Measurements from ENCODE around the gene GAS2L2.

GRCh38 chr17:35708149-35708548 lies 44.9 kb downstream of the GAS2L2 start:
- TF ChIP-seq POLR2AphosphoS5 (IDR thresholded peaks at IDR 0.05; ENCODE audit: borderline replicate concordance, low read depth, low read length) (no peak), EZH2 (IDR thresholded peaks at IDR 0.05) (no peak), FOXP2 (optimal IDR thresholded peaks at IDR 0.05; ENCODE audit: control extremely low read depth, extremely low read length, insufficient read depth) (no peak)

Measured in SK-N-MC (cell line).